PC-3 (cell line): Measurements from ENCODE around the gene CACNA1A. TPM values are rescaled to one million over a fixed set of nuclear protein-coding genes. Genes with fewer than 3 reads are reported as not detected.
"Not testable (repeated sequence)": the region's sequence is repeated elsewhere in the genome, so short reads cannot be mapped to it uniquely, and the experiment has no call there.

ENCODE experiments used
- ATAC-seq: fragments of 200-7000 bp; cut with Tn5 transposase; 2 replicates; pipeline ENCODE4 v1.9.1; 2020; ENCODE audit warnings: mild to moderate bottlenecking, moderate library complexity
- BruUV-seq: library from RNA; stranded (reverse); fragments of 400-500 nt; replicated peaks from 2 replicates; lab custom pipeline; 2021; lab: Mats Ljungman, UMichigan
- CTCF ChIA-PET: fragments of 300-600 bp; sonication (Branson Sonifier 250); formaldehyde crosslinking; loops from one replicate; lab custom pipeline; 2022; ENCODE audit warnings: antibody characterized with exemption; lab: Charles Lee
- POLR2A ChIA-PET: fragments of 300-600 bp; sonication (Branson Sonifier 250); formaldehyde crosslinking; loops from one replicate; lab custom pipeline; 2022; ENCODE audit warnings: antibody characterized with exemption; ENCODE audit not compliant: unreplicated experiment; lab: Charles Lee
- DNase-seq: peaks from one replicate; pipeline ENCODE4 v3.0.0-alpha.2; 2015
- H2AFZ ChIP-seq: fragments of 300-600 bp; sonication (generic); 2 replicates; pipeline ENCODE4 v1.6.0; 2016; ENCODE audit warnings: antibody characterized with exemption, low read length
- H3F3A ChIP-seq: fragments of 300-600 bp; sonication (generic); one replicate; pipeline ENCODE4 v1.6.0; 2017; ENCODE audit warnings: antibody characterized with exemption, low read length, control low read depth, mild to moderate bottlenecking; ENCODE audit not compliant: unreplicated experiment
- H3K27ac ChIP-seq: fragments of 300-600 bp; sonication (generic); 2 replicates; pipeline ENCODE4 v1.5.1; 2016; ENCODE audit warnings: mild to moderate bottlenecking, low read length
- H3K27me3 ChIP-seq: fragments of 300-600 bp; sonication (generic); 2 replicates; pipeline ENCODE4 v1.6.1; 2016; ENCODE audit warnings: low read length, mixed read lengths
- H3K36me3 ChIP-seq: fragments of 300-600 bp; sonication (generic); 2 replicates; pipeline ENCODE4 v1.6.1; 2016; ENCODE audit warnings: low read depth, mixed run types, low read length, mixed read lengths
- H3K4me1 ChIP-seq: fragments of 300-600 bp; sonication (generic); 2 replicates; pipeline ENCODE4 v1.5.1; 2016; ENCODE audit warnings: low read length; ENCODE audit not compliant: insufficient read depth
- H3K4me2 ChIP-seq: fragments of 300-600 bp; sonication (generic); 2 replicates; pipeline ENCODE4 v1.6.0; 2016; ENCODE audit warnings: low read length
- H3K4me3 ChIP-seq: fragments of 300-600 bp; sonication (generic); 2 replicates; pipeline ENCODE4 v1.5.1; 2016; ENCODE audit warnings: mild to moderate bottlenecking, low read length, mixed read lengths
- H3K79me2 ChIP-seq: fragments of 300-600 bp; sonication (generic); 2 replicates; pipeline ENCODE4 v1.6.1; 2017; ENCODE audit warnings: low read length, mixed read lengths
- H3K9ac ChIP-seq: fragments of 300-600 bp; sonication (generic); 2 replicates; pipeline ENCODE4 v1.6.0; 2016; ENCODE audit warnings: mild to moderate bottlenecking, low read length
- H3K9me2 ChIP-seq: fragments of 300-600 bp; sonication (generic); replicated peaks from 2 replicates; pipeline ENCODE4 v1.6.1; 2016; ENCODE audit warnings: mixed run types, low read length, mixed read lengths
- H3K9me3 ChIP-seq: fragments of 300-600 bp; sonication (generic); 2 replicates; pipeline ENCODE4 v1.6.1; 2016; ENCODE audit warnings: low read length, mixed read lengths
- H4K20me1 ChIP-seq: fragments of 300-600 bp; sonication (generic); 2 replicates; pipeline ENCODE4 v1.6.1; 2016; ENCODE audit warnings: low read length, mixed read lengths
- EZH2 ChIP-seq: fragments of 300-600 bp; sonication (generic); IDR thresholded peaks from one replicate; pipeline ENCODE4 v1.6.1; 2017; ENCODE audit warnings: antibody characterized with exemption, mild to moderate bottlenecking, low read length; ENCODE audit not compliant: unreplicated experiment
- EZH2phosphoT487 ChIP-seq: fragments of 300-600 bp; sonication (generic); IDR thresholded peaks from 2 replicates; pipeline ENCODE4 v1.6.1; 2018; ENCODE audit warnings: mild to moderate bottlenecking, antibody characterized with exemption, low read length, borderline replicate concordance
- intact Hi-C: fragments of 100-400 bp; cut with micrococcal nuclease; formaldehyde crosslinking; loops from 2 replicates; pipeline ENCODE4 v1.9.0; 2023
- total RNA-seq: library from RNA; depleted of rRNA; stranded (reverse); fragments of >200 nt; gene quantifications from 2 replicates; pipeline ENCODE4 v1.2.3, GENCODE V29; 2014
- TF ChIP-seq, protein P1 (sequence below): fragments of 300-600 bp; sonication (generic); conservative IDR thresholded peaks from 2 replicates; pipeline ENCODE4 v1.5.1; 2017; ENCODE audit warnings: antibody characterized with exemption, low read depth, mild to moderate bottlenecking, low read length

The CACNA1A gene
- total RNA-seq, 1 experiment from 2014 or later = 0.62 TPM

DNA sequence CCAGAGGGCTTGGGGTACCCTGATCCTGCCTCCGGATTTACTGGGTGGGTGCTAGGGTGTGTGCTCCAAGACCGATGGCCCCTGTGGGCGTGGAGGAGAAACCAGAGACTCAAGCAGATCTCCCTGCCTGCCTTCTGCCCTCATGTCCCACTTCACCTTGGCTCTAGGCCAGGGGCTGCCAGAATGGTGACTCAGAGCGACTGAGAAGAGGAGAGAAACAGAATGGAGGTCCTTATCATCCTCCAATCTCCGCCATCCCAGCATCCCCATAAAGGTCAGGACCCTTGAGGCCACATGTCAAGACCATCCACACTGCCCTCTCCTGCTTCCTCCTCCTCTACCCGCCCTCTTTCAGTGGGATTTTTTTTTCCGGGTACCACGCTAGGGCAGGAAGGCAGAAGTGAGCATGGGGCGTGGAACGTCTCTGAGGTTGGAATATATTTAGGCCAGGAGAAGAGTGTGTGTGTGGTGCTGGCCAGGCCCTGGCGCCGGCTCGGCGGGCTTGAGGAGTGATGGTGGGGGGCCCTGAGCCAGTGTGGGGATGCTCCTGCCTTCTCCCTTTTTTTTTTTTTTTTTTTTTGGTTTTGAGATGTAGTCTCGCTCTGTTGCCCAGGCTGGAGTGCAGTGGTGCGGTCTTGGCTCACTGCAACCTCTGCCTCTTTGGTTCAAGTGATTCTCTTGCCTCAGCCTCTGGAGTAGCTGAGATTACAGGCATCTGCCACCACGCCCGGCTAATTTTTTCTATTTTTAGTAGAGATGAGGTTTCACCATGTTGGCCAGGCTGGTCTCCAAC is 333.7 kb downstream of the CACNA1A start:
- no TSS peak for BruUV-seq
- Histone ChIP-seq H2AFZ (peak overlapping the region; percentile 27; the same call in 1 of the 2 replicates), H3F3A (no peaks in the 10 kb centered on the region), H3K79me2 (peaks cover 19% of the 10 kb centered on the region), H3K9me2 (no peaks in the 10 kb centered on the region), H3K36me3 (no peaks in the 10 kb centered on the region), H3K4me1 (peaks cover 64% of the 10 kb centered on the region), H3K9me3 (no peaks in the 10 kb centered on the region), H3K4me2 (peak overlapping the region; percentile 53), H4K20me1 (no peaks in the 10 kb centered on the region), H3K4me3 (no peak overlapping the region), H3K27ac (peak overlapping the region; percentile 79), H3K27me3 (no peaks in the 10 kb centered on the region), H3K9ac (peak overlapping the region; percentile 60)
- ChIA-PET POLR2A (no interaction called here), CTCF (no interaction called here)
- intact Hi-C loops = no loop called here
- DNase-seq (peak; percentile 98), ATAC-seq (0 out of 2 replicates have a peak, but pooled peaks have one; percentile 1)
- TF ChIP-seq, protein P1, sequence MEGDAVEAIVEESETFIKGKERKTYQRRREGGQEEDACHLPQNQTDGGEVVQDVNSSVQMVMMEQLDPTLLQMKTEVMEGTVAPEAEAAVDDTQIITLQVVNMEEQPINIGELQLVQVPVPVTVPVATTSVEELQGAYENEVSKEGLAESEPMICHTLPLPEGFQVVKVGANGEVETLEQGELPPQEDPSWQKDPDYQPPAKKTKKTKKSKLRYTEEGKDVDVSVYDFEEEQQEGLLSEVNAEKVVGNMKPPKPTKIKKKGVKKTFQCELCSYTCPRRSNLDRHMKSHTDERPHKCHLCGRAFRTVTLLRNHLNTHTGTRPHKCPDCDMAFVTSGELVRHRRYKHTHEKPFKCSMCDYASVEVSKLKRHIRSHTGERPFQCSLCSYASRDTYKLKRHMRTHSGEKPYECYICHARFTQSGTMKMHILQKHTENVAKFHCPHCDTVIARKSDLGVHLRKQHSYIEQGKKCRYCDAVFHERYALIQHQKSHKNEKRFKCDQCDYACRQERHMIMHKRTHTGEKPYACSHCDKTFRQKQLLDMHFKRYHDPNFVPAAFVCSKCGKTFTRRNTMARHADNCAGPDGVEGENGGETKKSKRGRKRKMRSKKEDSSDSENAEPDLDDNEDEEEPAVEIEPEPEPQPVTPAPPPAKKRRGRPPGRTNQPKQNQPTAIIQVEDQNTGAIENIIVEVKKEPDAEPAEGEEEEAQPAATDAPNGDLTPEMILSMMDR = no peak
- TF ChIP-seq EZH2 (no peak), EZH2phosphoT487 (no peak)

DNA sequence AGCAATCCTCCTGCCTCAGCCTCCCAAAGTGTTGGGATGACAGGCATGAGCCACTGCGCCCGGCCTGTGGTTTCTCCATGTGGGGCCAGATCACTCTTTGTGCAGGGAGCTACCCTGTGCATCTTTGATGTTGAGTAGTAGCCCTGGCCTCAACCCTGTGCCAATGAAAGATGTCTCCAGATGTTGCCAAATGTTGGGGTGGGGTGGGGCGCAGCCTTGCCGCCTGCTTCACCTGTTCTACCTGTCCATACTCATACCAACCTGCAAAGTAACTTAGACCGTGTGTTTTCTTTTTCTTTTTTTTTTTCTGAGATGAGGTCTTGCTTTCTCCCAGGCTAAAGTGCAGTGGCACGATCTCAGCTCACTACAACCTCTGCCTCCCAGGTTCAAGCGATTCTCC is 335.1 kb downstream of the CACNA1A start:
- DNase-seq (no peak), ATAC-seq (no peak)
- ChIA-PET CTCF (no interaction called here), POLR2A (no interaction called here)
- peak overlapping the region; percentile 43 for H3K27ac ChIP-seq
- peaks cover 23% of the 10 kb centered on the region for H3K79me2 ChIP-seq
- peaks cover 70% of the 10 kb centered on the region for H3K4me1 ChIP-seq
- H4K20me1 ChIP-seq = no peaks in the 10 kb centered on the region
- no peaks in the 10 kb centered on the region for H3K36me3 ChIP-seq
- BruUV-seq = no TSS peak
- no peak overlapping the region for H3K4me3 ChIP-seq
- no peaks in the 10 kb centered on the region for H3K27me3 ChIP-seq
- H3F3A ChIP-seq = no peaks in the 10 kb centered on the region
- H3K9me3 ChIP-seq = no peaks in the 10 kb centered on the region
- no peaks in the 10 kb centered on the region for H3K9me2 ChIP-seq
- H3K9ac ChIP-seq = no peak overlapping the region
- H2AFZ ChIP-seq = no peak overlapping the region
- H3K4me2 ChIP-seq = no peak overlapping the region
- intact Hi-C loops = no loop called here
- TF ChIP-seq EZH2 = no peak
- TF ChIP-seq, protein P1 = no peak
- TF ChIP-seq EZH2phosphoT487 = no peak

DNA sequence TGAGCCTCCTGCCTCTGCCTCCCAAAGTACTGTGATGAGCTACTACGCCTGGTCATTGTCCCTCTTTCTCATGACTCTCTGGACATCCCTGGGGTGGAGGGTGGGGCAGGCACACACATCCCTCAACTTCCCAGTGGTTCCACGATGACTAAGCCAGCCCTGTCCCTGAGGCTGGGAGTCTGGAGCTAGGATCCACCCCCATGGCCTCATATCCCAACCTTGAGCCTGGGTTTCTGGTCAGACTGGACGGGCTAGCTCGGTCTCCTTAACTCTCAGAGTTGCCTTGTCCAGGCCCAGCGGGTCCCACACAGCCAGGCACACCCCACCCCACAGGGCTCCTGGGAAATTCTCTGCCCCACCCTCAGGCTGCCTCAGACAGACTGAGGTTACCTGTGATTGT is 336.5 kb downstream of the CACNA1A start:
- ATAC-seq = peak; percentile 52
- peak overlapping the region; percentile 92 for H3K9ac ChIP-seq
- POLR2A ChIA-PET = interaction anchor here (0.6 kb wide), 2 partner anchors 14 to 549 kb away, joined by 3 read pairs; no protein-coding TSS in a partner anchor
- H3K79me2 ChIP-seq = peaks cover 23% of the 10 kb centered on the region
- H4K20me1 ChIP-seq = no peaks in the 10 kb centered on the region
- H3K9me2 ChIP-seq = no peaks in the 10 kb centered on the region
- CTCF ChIA-PET = interaction anchor here (0.7 to 1.0 kb wide), 2 partner anchors 25 to 78 kb away, joined by 3 read pairs; no protein-coding TSS in a partner anchor
- intact Hi-C loops = loop anchor here (10.0 kb wide), 1 partner anchor 665 kb away; no protein-coding TSS in a partner anchor
- BruUV-seq = no TSS peak
- H3K27me3 ChIP-seq = no peaks in the 10 kb centered on the region
- peaks cover 81% of the 10 kb centered on the region for H3K4me1 ChIP-seq
- no peak overlapping the region for H3K4me3 ChIP-seq
- DNase-seq = peak; percentile 99
- no peaks in the 10 kb centered on the region for H3K36me3 ChIP-seq
- H2AFZ ChIP-seq = no peak overlapping the region
- peak overlapping the region; percentile 81 for H3K4me2 ChIP-seq
- no peaks in the 10 kb centered on the region for H3K9me3 ChIP-seq
- peaks cover 5% of the 10 kb centered on the region for H3F3A ChIP-seq
- TF ChIP-seq EZH2 = no peak
- TF ChIP-seq EZH2phosphoT487 = no peak
- TF ChIP-seq, protein P1 = no peak
- peak overlapping the region; percentile 97 for H3K27ac ChIP-seq

DNA sequence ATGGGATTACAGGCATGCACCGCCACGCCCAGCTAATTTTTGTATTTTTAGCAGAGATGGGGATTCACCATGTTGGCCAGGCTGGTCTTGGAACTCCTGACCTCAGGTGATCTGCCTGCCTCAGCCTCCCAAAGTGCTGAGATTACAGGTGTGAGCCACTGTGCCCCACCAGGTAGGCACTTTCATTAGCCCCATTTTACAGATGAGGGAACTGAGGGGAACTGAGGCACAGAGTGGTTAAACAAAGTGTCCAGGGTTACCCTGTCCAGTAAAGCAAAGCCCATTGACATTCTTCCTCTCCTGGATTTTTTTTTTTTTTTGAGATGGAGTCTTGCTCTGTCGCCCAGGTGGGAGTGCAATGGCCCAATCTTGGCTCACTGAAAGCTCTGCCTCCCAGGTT is 340.1 kb downstream of the CACNA1A start:
- ATAC-seq, H3K27me3 ChIP-seq, H3K4me2 ChIP-seq, H3K9me3 ChIP-seq, H3K9me2 ChIP-seq, H3K36me3 ChIP-seq, H2AFZ ChIP-seq, DNase-seq, CTCF ChIA-PET, H3K4me3 ChIP-seq, BruUV-seq, H4K20me1 ChIP-seq: not testable (repeated sequence)
- H3F3A ChIP-seq = peaks cover 11% of the 10 kb centered on the region
- peak overlapping the region; percentile 97 for H3K27ac ChIP-seq
- intact Hi-C loops = loop anchor here (10.0 kb wide), 1 partner anchor 669 kb away; no protein-coding TSS in a partner anchor
- peaks cover 33% of the 10 kb centered on the region for H3K79me2 ChIP-seq
- H3K9ac ChIP-seq = peak overlapping the region; percentile 95
- H3K4me1 ChIP-seq = peaks cover 91% of the 10 kb centered on the region
- POLR2A ChIA-PET = interaction anchor here (2.1 kb wide), 1 partner anchor 13 kb away, joined by 16 read pairs; no protein-coding TSS in a partner anchor
